ENCODE results near the gene TMEM106C.

The TMEM106C gene

GRCh38 chr12:47985596-47986290 is 22.3 kb downstream of the TMEM106C start:
- H3K9me3 ChIP-seq (ENCODE audit: control insufficient read depth in 1 of 2, low read length in 2 of 2), result no peaks in the 10 kb centered on the region
- H3K9ac ChIP-seq (ENCODE audit: low read depth in 1 of 2, low read length in 2 of 2), result no peak overlapping the region
- H3K36me3 ChIP-seq (ENCODE audit: control insufficient read depth in 1 of 2, insufficient read depth in 2 of 2, low read length in 2 of 2), result no peaks in the 10 kb centered on the region
- peaks cover 17% of the 10 kb centered on the region in 2 donors for H3K4me1 ChIP-seq (ENCODE audit: control insufficient read depth in 1 of 2, insufficient read depth in 2 of 2, low read length in 2 of 2)
- no peaks in the 10 kb centered on the region for H3K27me3 ChIP-seq (ENCODE audit: control insufficient read depth in 1 of 2, insufficient read depth in 2 of 2, low read length in 2 of 2)
- no peak overlapping the region for H3K4me3 ChIP-seq (ENCODE audit: low read depth in 1 of 2, low read length in 2 of 2)
- no peak overlapping the region for H3K27ac ChIP-seq (ENCODE audit: low read depth, low read length)

DNA sequence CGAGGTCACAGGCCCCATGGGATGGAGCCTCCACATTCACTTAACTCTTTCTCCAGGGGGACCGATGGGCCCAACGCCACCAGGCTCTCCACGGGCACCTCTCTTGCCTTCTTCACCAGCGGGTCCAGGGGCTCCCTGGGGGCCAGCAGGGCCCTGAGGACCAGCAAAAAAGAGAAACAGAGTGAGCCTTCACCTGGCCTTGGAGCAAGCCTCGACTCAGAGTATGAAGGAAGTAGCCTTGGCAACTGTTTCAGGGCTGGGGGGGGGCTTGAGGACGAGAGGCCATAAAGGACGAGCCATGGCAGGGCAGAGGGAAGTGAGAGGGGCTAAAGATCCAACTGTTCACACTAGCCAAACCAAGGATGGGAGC is 22.9 kb downstream of the TMEM106C start:
- Histone ChIP-seq H3K4me1 (ENCODE audit: control insufficient read depth in 1 of 2, insufficient read depth in 2 of 2, low read length in 2 of 2) (peaks cover 12 to 14% of the 10 kb centered on the region in 2 donors), H3K27ac (ENCODE audit: low read depth, low read length) (no peak overlapping the region), H3K9ac (ENCODE audit: low read depth in 1 of 2, low read length in 2 of 2) (no peak overlapping the region), H3K36me3 (ENCODE audit: control insufficient read depth in 1 of 2, insufficient read depth in 2 of 2, low read length in 2 of 2) (no peaks in the 10 kb centered on the region), H3K27me3 (ENCODE audit: control insufficient read depth in 1 of 2, insufficient read depth in 2 of 2, low read length in 2 of 2) (no peaks in the 10 kb centered on the region), H3K9me3 (ENCODE audit: control insufficient read depth in 1 of 2, low read length in 2 of 2) (no peaks in the 10 kb centered on the region), H3K4me3 (ENCODE audit: low read depth in 1 of 2, low read length in 2 of 2) (no peak overlapping the region)

DNA sequence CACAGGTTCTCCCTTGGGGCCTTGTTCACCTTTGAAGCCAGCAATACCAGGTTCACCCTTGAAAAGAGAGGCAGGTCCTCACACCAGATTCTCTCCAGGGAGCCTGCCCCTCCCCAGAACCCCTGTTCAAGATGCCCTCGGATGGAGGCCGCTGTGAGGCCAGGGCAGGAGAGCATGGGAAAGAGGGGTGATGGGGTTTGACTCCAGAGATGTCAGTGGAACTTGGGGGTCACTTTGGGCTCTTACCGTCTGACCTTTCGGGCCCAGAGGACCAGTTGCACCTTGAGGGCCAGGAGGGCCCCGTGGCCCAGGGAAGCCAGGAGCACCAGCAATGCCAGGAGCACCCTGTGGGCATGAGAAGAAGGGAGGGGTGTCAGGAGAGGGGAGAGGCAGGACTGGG is 23.4 kb downstream of the TMEM106C start:
- H3K4me3 ChIP-seq (ENCODE audit: low read depth in 1 of 2, low read length in 2 of 2), result no peak overlapping the region
- no peak overlapping the region for H3K9ac ChIP-seq (ENCODE audit: low read depth in 1 of 2, low read length in 2 of 2)
- no peaks in the 10 kb centered on the region for H3K36me3 ChIP-seq (ENCODE audit: control insufficient read depth in 1 of 2, insufficient read depth in 2 of 2, low read length in 2 of 2)
- H3K9me3 ChIP-seq (ENCODE audit: control insufficient read depth in 1 of 2, low read length in 2 of 2), result no peaks in the 10 kb centered on the region
- H3K4me1 ChIP-seq (ENCODE audit: control insufficient read depth in 1 of 2, insufficient read depth in 2 of 2, low read length in 2 of 2), result peaks cover 7 to 9% of the 10 kb centered on the region in 2 donors
- H3K27ac ChIP-seq (ENCODE audit: low read depth, low read length), result no peak overlapping the region
- H3K27me3 ChIP-seq (ENCODE audit: control insufficient read depth in 1 of 2, insufficient read depth in 2 of 2, low read length in 2 of 2), result no peaks in the 10 kb centered on the region

GRCh38 chr12:47987411-47988072 is 24.1 kb downstream of the TMEM106C start:
- H3K27me3 ChIP-seq (ENCODE audit: control insufficient read depth in 1 of 2, insufficient read depth in 2 of 2, low read length in 2 of 2), result no peaks in the 10 kb centered on the region

DNA sequence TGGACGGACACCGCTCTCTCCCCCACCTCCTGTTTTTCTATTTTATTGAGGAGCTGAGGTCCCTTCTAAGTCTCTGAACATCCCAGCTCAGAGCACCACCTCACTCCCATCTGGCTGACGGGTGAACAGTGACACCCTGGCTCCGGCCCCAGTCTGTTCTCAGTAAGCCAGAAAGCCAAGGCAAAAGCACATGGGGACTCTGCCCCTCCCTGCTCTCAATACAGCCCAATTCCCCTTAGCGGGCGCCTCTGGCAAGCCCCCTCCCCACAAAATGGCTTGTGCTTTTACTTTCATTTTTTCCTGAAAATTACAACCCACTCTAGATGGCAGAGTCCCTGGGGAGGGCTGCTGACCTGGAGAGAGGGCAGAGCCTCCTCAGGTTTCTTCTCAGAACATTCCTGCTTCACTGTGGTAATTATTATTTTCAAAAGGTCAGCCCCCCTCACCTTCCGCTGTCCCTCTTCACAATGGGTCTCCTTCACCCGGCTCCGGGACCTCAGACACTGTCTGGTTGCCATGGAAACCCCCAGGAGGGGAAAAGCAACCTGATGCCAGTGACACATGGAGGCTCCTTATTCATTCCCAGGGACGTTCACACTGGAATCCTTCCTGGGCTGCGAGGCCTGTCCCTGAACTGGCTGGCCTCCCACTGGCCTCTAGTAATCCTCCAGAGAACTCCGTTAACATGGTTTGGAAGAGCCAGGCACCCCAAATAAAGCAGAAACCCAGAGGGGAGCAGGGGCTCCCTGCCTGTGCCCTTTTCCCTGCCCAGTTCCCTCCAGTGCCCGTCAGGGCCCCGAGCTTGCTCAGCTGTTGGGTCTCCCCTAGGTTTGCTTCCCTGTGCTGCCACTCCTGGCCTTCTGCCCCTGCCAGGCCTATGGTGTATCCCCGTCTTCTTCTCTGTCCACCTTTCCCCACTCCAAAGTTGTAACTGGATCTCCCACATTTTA is 25.0 kb downstream of the TMEM106C start:
- no peaks in the 10 kb centered on the region for H3K9me3 ChIP-seq (ENCODE audit: control insufficient read depth in 1 of 2, low read length in 2 of 2)
- H3K36me3 ChIP-seq (ENCODE audit: control insufficient read depth in 1 of 2, insufficient read depth in 2 of 2, low read length in 2 of 2), result no peaks in the 10 kb centered on the region
- no peak overlapping the region for H3K27ac ChIP-seq (ENCODE audit: low read depth, low read length)
- peaks cover 6 to 8% of the 10 kb centered on the region in 2 donors for H3K4me1 ChIP-seq (ENCODE audit: control insufficient read depth in 1 of 2, insufficient read depth in 2 of 2, low read length in 2 of 2)
- H3K27me3 ChIP-seq (ENCODE audit: control insufficient read depth in 1 of 2, insufficient read depth in 2 of 2, low read length in 2 of 2), result no peaks in the 10 kb centered on the region
- no peak overlapping the region for H3K9ac ChIP-seq (ENCODE audit: low read depth in 1 of 2, low read length in 2 of 2)
- H3K4me3 ChIP-seq (ENCODE audit: low read depth in 1 of 2, low read length in 2 of 2), result no peak overlapping the region

More at GRCh38 chr12:47987411-47988072, 24.1 kb downstream of the TMEM106C start:
- Histone ChIP-seq H3K9me3 (ENCODE audit: control insufficient read depth in 1 of 2, low read length in 2 of 2) (no peaks in the 10 kb centered on the region), H3K27ac (ENCODE audit: low read depth, low read length) (no peak overlapping the region), H3K4me1 (ENCODE audit: control insufficient read depth in 1 of 2, insufficient read depth in 2 of 2, low read length in 2 of 2) (peaks cover 6 to 8% of the 10 kb centered on the region in 2 donors), H3K36me3 (ENCODE audit: control insufficient read depth in 1 of 2, insufficient read depth in 2 of 2, low read length in 2 of 2) (no peaks in the 10 kb centered on the region), H3K4me3 (ENCODE audit: low read depth in 1 of 2, low read length in 2 of 2) (no peak overlapping the region), H3K9ac (ENCODE audit: low read depth in 1 of 2, low read length in 2 of 2) (no peak overlapping the region)

DNA sequence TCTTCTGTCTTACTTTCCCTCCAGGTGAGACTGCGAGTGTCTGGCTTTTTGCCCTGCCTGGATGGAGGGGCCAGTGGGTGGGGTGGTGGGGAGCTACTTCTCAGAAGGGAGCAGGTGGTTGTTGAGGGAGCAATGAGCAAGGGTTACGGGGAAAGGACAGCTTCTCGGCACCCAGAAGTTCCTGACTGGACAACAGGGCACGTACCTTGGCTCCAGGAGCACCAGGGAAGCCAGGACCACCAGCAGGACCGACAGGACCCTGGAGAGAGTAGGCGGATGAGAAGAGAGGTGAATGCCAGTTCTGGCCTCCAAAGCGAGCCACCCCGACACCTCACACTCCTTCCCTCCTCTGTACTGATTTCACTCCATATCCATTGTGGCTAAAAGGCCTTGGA is 25.6 kb downstream of the TMEM106C start:
- no peaks in the 10 kb centered on the region for H3K27me3 ChIP-seq (ENCODE audit: control insufficient read depth in 1 of 2, insufficient read depth in 2 of 2, low read length in 2 of 2)
- H3K36me3 ChIP-seq (ENCODE audit: control insufficient read depth in 1 of 2, insufficient read depth in 2 of 2, low read length in 2 of 2), result no peaks in the 10 kb centered on the region

DNA sequence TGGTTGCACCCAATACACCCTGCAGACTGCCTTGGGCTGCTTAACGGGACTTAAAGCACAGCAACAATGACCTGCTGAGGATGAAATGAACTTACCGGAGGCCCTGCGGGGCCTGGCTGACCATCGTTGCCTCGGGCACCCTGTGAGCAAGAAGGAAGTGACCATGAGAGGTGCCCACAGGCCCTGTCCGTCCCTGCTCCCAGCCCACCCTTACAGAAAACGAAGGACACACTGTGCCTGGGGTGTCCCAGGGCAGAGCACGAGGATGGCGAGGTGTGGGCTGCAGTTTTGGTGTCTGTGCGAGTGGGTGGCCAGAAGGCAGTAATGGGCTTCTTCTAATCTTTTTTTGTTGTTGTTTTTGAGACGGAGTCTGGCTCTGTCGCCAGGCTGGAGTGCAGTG is 26.3 kb downstream of the TMEM106C start:
- H3K4me1 ChIP-seq (ENCODE audit: control insufficient read depth in 1 of 2, insufficient read depth in 2 of 2, low read length in 2 of 2), result peaks cover 6 to 8% of the 10 kb centered on the region in 2 donors
- H3K36me3 ChIP-seq (ENCODE audit: control insufficient read depth in 1 of 2, insufficient read depth in 2 of 2, low read length in 2 of 2), result no peaks in the 10 kb centered on the region

More for the DNA sequence above, 25.6 kb downstream of the TMEM106C start:
- Histone ChIP-seq H3K9me3 (ENCODE audit: control insufficient read depth in 1 of 2, low read length in 2 of 2) (no peaks in the 10 kb centered on the region), H3K4me1 (ENCODE audit: control insufficient read depth in 1 of 2, insufficient read depth in 2 of 2, low read length in 2 of 2) (peaks cover 6 to 8% of the 10 kb centered on the region in 2 donors), H3K27ac (ENCODE audit: low read depth, low read length) (no peak overlapping the region), H3K4me3 (ENCODE audit: low read depth in 1 of 2, low read length in 2 of 2) (no peak overlapping the region), H3K9ac (ENCODE audit: low read depth in 1 of 2, low read length in 2 of 2) (no peak overlapping the region)

DNA sequence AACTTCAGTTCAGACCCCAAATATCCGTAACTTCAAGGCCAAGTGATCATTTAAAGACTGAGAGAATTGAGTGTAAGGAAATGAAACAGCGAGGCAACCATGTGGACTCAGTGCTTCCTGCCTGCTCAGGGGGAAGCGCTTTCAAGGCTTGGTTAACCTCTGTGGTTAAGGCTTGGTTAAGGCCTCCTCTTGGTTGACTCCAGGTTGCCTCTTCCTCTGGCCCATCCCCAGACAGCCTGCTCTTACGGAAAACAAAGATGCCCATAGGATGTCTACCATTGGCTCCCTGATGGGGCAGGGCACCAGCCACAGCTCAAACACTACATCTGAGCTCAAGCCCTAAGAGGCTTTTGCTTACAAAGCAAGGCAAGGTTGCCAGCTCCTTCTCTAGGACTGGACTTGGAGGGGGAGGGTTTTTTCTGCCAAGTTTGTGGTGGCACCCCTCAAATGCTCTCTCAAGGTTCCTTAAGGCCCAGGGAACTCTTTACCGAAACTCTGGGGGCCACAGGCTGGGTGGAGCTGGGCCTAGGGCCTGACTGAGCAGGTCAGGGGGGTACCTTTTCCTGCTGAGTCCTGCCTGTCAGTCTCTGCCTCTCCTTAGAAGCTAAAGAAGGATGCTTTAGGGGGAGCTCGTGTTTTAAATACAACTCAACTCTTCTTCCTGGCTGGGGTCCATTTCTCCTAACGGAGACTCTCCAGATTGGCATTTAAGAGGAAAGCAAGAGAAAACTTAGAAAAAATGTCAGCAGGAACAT is 27.1 kb downstream of the TMEM106C start:
- Histone ChIP-seq H3K4me3 (ENCODE audit: low read depth in 1 of 2, low read length in 2 of 2) (no peak overlapping the region), H3K27me3 (ENCODE audit: control insufficient read depth in 1 of 2, insufficient read depth in 2 of 2, low read length in 2 of 2) (peaks cover 0 to 9% of the 10 kb centered on the region in 2 donors), H3K9me3 (ENCODE audit: control insufficient read depth in 1 of 2, low read length in 2 of 2) (no peaks in the 10 kb centered on the region), H3K9ac (ENCODE audit: low read depth in 1 of 2, low read length in 2 of 2) (no peak overlapping the region), H3K36me3 (ENCODE audit: control insufficient read depth in 1 of 2, insufficient read depth in 2 of 2, low read length in 2 of 2) (no peaks in the 10 kb centered on the region), H3K27ac (ENCODE audit: low read depth, low read length) (no peak overlapping the region), H3K4me1 (ENCODE audit: control insufficient read depth in 1 of 2, insufficient read depth in 2 of 2, low read length in 2 of 2) (peaks cover 6 to 8% of the 10 kb centered on the region in 2 donors)

More for the DNA sequence above, 26.3 kb downstream of the TMEM106C start:
- H3K9me3 ChIP-seq (ENCODE audit: control insufficient read depth in 1 of 2, low read length in 2 of 2), result no peaks in the 10 kb centered on the region
- no peak overlapping the region for H3K27ac ChIP-seq (ENCODE audit: low read depth, low read length)
- peaks cover 0 to 4% of the 10 kb centered on the region in 2 donors for H3K27me3 ChIP-seq (ENCODE audit: control insufficient read depth in 1 of 2, insufficient read depth in 2 of 2, low read length in 2 of 2)
- H3K4me3 ChIP-seq (ENCODE audit: low read depth in 1 of 2, low read length in 2 of 2), result no peak overlapping the region
- H3K9ac ChIP-seq (ENCODE audit: low read depth in 1 of 2, low read length in 2 of 2), result no peak overlapping the region

DNA sequence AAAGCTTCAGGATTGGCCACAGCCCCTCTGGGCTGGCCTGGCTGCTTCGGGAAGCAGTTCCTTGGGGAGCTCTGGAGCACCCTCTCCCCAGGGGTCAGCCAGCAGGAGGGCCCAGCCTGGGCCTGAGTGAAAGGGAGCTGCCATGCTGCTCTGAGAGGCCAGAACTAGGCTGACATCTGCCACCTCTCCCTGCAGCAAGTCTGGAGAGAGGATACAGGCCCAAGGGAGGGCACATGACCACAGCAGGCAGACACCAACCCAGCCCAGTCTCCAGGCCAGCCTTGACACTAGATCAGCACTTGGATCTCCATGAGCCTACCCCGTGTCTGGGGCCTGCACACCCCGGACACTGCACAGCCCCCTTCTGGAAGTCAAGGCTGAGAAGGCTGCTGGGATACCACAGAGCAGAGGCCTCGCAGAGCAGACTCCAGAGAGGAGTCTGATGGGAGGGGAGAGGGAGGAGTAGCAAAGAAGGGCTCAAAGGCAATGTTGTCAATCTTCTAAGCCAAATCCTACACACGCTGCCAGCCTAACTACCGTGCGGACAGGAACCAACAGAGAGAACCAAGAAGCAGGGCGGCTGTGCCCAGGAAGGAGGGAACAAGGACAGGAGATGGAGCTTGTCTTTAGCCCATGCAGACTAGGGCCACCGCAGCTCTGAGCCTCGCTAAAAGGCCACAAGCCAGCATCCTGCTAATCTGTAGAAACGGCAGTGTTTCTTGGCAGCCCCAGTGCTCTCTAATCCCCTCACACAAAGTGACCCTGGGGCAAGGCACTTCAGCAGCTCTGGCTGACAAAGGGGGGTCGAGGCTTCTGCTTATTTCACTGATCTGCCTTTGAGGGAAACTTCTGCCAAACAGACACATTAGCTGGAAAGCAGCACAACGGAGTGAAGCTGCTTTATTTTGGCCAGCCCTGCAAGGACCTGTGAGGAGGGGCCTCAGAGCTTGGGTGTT is 28.0 kb downstream of the TMEM106C start:
- Histone ChIP-seq H3K9ac (ENCODE audit: low read depth in 1 of 2, low read length in 2 of 2) (no peak overlapping the region), H3K27me3 (ENCODE audit: control insufficient read depth in 1 of 2, insufficient read depth in 2 of 2, low read length in 2 of 2) (peaks cover 0 to 9% of the 10 kb centered on the region in 2 donors), H3K36me3 (ENCODE audit: control insufficient read depth in 1 of 2, insufficient read depth in 2 of 2, low read length in 2 of 2) (no peaks in the 10 kb centered on the region), H3K4me3 (ENCODE audit: low read depth in 1 of 2, low read length in 2 of 2) (no peak overlapping the region), H3K27ac (ENCODE audit: low read depth, low read length) (no peak overlapping the region), H3K9me3 (ENCODE audit: control insufficient read depth in 1 of 2, low read length in 2 of 2) (no peaks in the 10 kb centered on the region), H3K4me1 (ENCODE audit: control insufficient read depth in 1 of 2, insufficient read depth in 2 of 2, low read length in 2 of 2) (peaks cover 6 to 8% of the 10 kb centered on the region in 2 donors)
